ENCODE results near the gene WDR86.

Gene WDR86

GRCh38 chr7:151403764-151404163 lies 6.1 kb downstream of the WDR86 start:
- no peak for FAIRE-seq
- TF ChIP-seq POLR2A (IDR thresholded peaks at IDR 0.05; ENCODE audit: low read depth, low read length): no peak
- DNase-seq (ENCODE audit: insufficient read length, low spot score): no peak

- FAIRE-seq (no peak), DNase-seq (ENCODE audit: insufficient read length, low spot score) (peak; percentile 72)
- no peak for TF ChIP-seq POLR2A (IDR thresholded peaks at IDR 0.05; ENCODE audit: low read depth, low read length)
Observed at GRCh38 chr7:151402029-151402835, 7.6 kb downstream of the WDR86 start.

GRCh38 chr7:151400626-151401315 lies 9.1 kb downstream of the WDR86 start:
- TF ChIP-seq POLR2A (IDR thresholded peaks at IDR 0.05; ENCODE audit: low read depth, low read length): no peak
- DNase-seq (ENCODE audit: insufficient read length, low spot score): no peak
- FAIRE-seq: no peak

- no peak for FAIRE-seq
- DNase-seq (ENCODE audit: insufficient read length, low spot score): no peak
Observed at GRCh38 chr7:151399906-151400305, 9.9 kb downstream of the WDR86 start.

GRCh38 chr7:151399305-151399601 lies 10.6 kb downstream of the WDR86 start:
- FAIRE-seq (no peak), DNase-seq (ENCODE audit: insufficient read length, low spot score) (no peak)
- TF ChIP-seq POLR2A (IDR thresholded peaks at IDR 0.05; ENCODE audit: low read depth, low read length): no peak

More at GRCh38 chr7:151399906-151400305, 9.9 kb downstream of the WDR86 start:
- no peak for TF ChIP-seq POLR2A (IDR thresholded peaks at IDR 0.05; ENCODE audit: low read depth, low read length)

GRCh38 chr7:151398446-151399304 lies 11.2 kb downstream of the WDR86 start:
- no peak for DNase-seq (ENCODE audit: insufficient read length, low spot score)
- no peak for FAIRE-seq
- no peak for TF ChIP-seq POLR2A (IDR thresholded peaks at IDR 0.05; ENCODE audit: low read depth, low read length)

GRCh38 chr7:151397026-151397425 lies 12.8 kb downstream of the WDR86 start:
- FAIRE-seq (no peak), DNase-seq (ENCODE audit: insufficient read length, low spot score) (no peak)
- no peak for TF ChIP-seq POLR2A (IDR thresholded peaks at IDR 0.05; ENCODE audit: low read depth, low read length)

GRCh38 chr7:151396328-151396970 lies 13.4 kb downstream of the WDR86 start:
- no peak for TF ChIP-seq POLR2A (IDR thresholded peaks at IDR 0.05; ENCODE audit: low read depth, low read length)
- no peak for FAIRE-seq

GRCh38 chr7:151395036-151395367 lies 14.8 kb downstream of the WDR86 start:
- no peak for FAIRE-seq
- no peak for TF ChIP-seq POLR2A (IDR thresholded peaks at IDR 0.05; ENCODE audit: low read depth, low read length)
- DNase-seq (ENCODE audit: insufficient read length, low spot score): no peak

More at GRCh38 chr7:151396328-151396970, 13.4 kb downstream of the WDR86 start:
- no peak for DNase-seq (ENCODE audit: insufficient read length, low spot score)

GRCh38 chr7:151394076-151395035 lies 15.5 kb downstream of the WDR86 start:
- no peak for FAIRE-seq
- TF ChIP-seq POLR2A (IDR thresholded peaks at IDR 0.05; ENCODE audit: low read depth, low read length): no peak
- DNase-seq (ENCODE audit: insufficient read length, low spot score): no peak

GRCh38 chr7:151393031-151393977 lies 16.5 kb downstream of the WDR86 start:
- DNase-seq (ENCODE audit: insufficient read length, low spot score): no peak
- no peak for FAIRE-seq

GRCh38 chr7:151392426-151392825 lies 17.4 kb downstream of the WDR86 start:
- FAIRE-seq: no peak
- no peak for TF ChIP-seq POLR2A (IDR thresholded peaks at IDR 0.05; ENCODE audit: low read depth, low read length)

More at GRCh38 chr7:151393031-151393977, 16.5 kb downstream of the WDR86 start:
- no peak for TF ChIP-seq POLR2A (IDR thresholded peaks at IDR 0.05; ENCODE audit: low read depth, low read length)

More at GRCh38 chr7:151392426-151392825, 17.4 kb downstream of the WDR86 start:
- no peak for DNase-seq (ENCODE audit: insufficient read length, low spot score)

Measured in H54 (cell line).